ENCODE measurements around the gene ANKRD13B.

The ANKRD13B gene

DNA sequence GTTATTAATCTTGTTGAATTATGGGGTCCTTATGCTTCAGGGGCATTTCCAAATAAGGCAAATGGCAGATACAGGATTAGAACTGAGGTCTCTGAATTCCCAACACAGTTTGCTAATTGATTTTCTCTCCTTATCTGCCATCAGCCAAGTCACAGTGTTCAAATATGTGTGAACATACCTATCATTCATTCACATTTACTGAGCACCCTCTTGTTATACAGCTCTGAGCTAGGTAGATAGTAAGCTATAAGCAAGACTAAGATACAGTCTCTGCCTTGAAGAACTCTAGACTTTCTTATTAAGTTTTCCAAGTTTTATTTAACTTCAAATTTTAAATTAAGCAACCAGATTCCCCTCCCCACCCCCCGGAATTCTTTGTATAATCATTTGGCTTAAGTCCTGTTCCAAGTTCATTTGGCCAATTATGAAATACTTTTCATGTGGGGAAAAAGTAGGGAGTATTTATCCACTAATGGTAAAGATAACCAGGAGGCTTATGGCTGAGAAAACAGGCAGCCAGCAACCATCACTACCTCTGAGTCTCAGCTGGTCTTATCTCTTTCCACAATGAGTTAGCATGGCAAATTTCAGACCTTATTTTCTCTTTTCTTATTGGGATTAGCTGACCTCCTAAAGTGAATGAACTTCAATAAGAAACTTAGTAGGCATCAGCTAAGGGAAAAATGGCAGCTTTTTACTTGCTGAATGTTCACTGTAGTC, 61.2 kb downstream of the ANKRD13B start:
- TF ChIP-seq, protein P1, sequence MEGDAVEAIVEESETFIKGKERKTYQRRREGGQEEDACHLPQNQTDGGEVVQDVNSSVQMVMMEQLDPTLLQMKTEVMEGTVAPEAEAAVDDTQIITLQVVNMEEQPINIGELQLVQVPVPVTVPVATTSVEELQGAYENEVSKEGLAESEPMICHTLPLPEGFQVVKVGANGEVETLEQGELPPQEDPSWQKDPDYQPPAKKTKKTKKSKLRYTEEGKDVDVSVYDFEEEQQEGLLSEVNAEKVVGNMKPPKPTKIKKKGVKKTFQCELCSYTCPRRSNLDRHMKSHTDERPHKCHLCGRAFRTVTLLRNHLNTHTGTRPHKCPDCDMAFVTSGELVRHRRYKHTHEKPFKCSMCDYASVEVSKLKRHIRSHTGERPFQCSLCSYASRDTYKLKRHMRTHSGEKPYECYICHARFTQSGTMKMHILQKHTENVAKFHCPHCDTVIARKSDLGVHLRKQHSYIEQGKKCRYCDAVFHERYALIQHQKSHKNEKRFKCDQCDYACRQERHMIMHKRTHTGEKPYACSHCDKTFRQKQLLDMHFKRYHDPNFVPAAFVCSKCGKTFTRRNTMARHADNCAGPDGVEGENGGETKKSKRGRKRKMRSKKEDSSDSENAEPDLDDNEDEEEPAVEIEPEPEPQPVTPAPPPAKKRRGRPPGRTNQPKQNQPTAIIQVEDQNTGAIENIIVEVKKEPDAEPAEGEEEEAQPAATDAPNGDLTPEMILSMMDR (IDR thresholded peaks at IDR 0.05; ENCODE audit: borderline replicate concordance, insufficient read depth, low read depth, low read length): no peak
- no peak overlapping the region for H3K4me3 ChIP-seq (ENCODE audit: low read depth, low read length)

DNA sequence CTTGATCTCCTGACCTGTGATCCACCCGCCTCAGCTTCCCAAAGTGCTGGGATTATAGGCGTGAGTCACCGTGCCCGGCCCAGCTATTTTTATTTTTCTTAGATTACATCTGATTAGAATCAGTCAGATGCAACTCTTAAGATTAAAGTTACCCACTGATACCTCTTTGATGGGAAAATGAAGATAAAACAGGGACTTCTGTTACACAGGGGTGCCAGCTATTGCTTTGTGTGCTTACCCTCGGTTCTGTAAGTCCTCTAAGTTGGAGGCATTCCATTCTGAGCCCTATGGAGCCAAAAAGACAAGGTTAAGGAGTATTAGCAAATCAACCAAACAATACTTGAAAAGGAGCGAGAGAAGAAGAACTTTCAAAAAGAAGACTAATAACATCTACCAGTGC, 62.4 kb downstream of the ANKRD13B start:
- no peak overlapping the region for H3K4me3 ChIP-seq (ENCODE audit: low read depth, low read length)
- TF ChIP-seq, protein P1 (IDR thresholded peaks at IDR 0.05; ENCODE audit: borderline replicate concordance, insufficient read depth, low read depth, low read length): no peak

- TF ChIP-seq, protein P1 (IDR thresholded peaks at IDR 0.05; ENCODE audit: borderline replicate concordance, insufficient read depth, low read depth, low read length): no peak
- H3K4me3 ChIP-seq (ENCODE audit: low read depth, low read length): no peak overlapping the region
These were observed 66.2 kb downstream of the ANKRD13B start for GRCh38 chr17:29659155-29659554.

GRCh38 chr17:29661213-29661612, 68.3 kb downstream of the ANKRD13B start:
- H3K4me3 ChIP-seq (ENCODE audit: low read depth, low read length): no peak overlapping the region
- TF ChIP-seq, protein P1 (IDR thresholded peaks at IDR 0.05; ENCODE audit: borderline replicate concordance, insufficient read depth, low read depth, low read length): no peak

- H3K4me3 ChIP-seq (ENCODE audit: low read depth, low read length): no peak overlapping the region
- TF ChIP-seq, protein P1 (IDR thresholded peaks at IDR 0.05; ENCODE audit: borderline replicate concordance, insufficient read depth, low read depth, low read length): no peak
These were observed 70.2 kb downstream of the ANKRD13B start for GRCh38 chr17:29663155-29663554.
